Neural cell (in vitro differentiated cells): ENCODE measurements around the gene KIRREL2. TPM values are rescaled to one million over a fixed set of nuclear protein-coding genes. Genes with fewer than 3 reads are reported as not detected.

Experiments
- H2AFZ ChIP-seq: fragments of 200-600, 300-800 bp; sonication (generic), shearing (Covaris generic); 2 replicates; pipeline ENCODE4 v1.6.0; 2014; ENCODE audit warnings: low read depth, mild to moderate bottlenecking, antibody characterized with exemption, low read length, moderate library complexity
- H3F3A ChIP-seq: fragments of 200-600 bp; shearing (Covaris generic); 2 replicates; pipeline ENCODE4 v1.6.1; 2016; ENCODE audit warnings: mild to moderate bottlenecking, moderate library complexity, mixed read lengths, antibody characterized with exemption, low read length; ENCODE audit not compliant: insufficient read depth, poor library complexity, severe bottlenecking
- H3K27ac ChIP-seq: fragments of 200-600, 300-800 bp; sonication (generic), shearing (Covaris generic); 2 replicates; pipeline ENCODE4 v1.5.1; 2014; ENCODE audit warnings: mild to moderate bottlenecking, low read length, moderate library complexity
- H3K27me3 ChIP-seq: fragments of 300-800, 200-600 bp; sonication (generic), shearing (Covaris generic); 2 replicates; pipeline ENCODE4 v1.6.0; 2014; ENCODE audit warnings: mild to moderate bottlenecking, low read depth, low read length, moderate library complexity; ENCODE audit not compliant: insufficient read depth
- H3K36me3 ChIP-seq: fragments of 300-800, 200-600 bp; sonication (generic), shearing (Covaris generic); 2 replicates; pipeline ENCODE4 v1.5.1; 2014; ENCODE audit warnings: mild to moderate bottlenecking, antibody characterized with exemption, low read length, moderate library complexity; ENCODE audit not compliant: insufficient read depth
- H3K4me2 ChIP-seq: fragments of 300-800, 200-600 bp; sonication (generic), shearing (Covaris generic); 2 replicates; pipeline ENCODE4 v1.6.0; 2014; ENCODE audit warnings: mild to moderate bottlenecking, low read length
- H3K4me3 ChIP-seq: fragments of 300-800, 200-600 bp; sonication (generic), shearing (Covaris generic); 2 replicates; pipeline ENCODE4 v1.5.1; 2014; ENCODE audit warnings: mild to moderate bottlenecking, low read length, moderate library complexity
- H3K79me2 ChIP-seq: fragments of 200-600 bp; shearing (Covaris generic); replicated peaks from 2 replicates; pipeline ENCODE4 v1.6.0; 2014; ENCODE audit warnings: mild to moderate bottlenecking, low read length, moderate library complexity; ENCODE audit not compliant: insufficient read depth
- H3K9ac ChIP-seq: fragments of 300-800, 200-600 bp; sonication (generic), shearing (Covaris generic); 2 replicates; pipeline ENCODE4 v1.6.1; 2016; ENCODE audit warnings: mild to moderate bottlenecking, low read length, mixed read lengths
- H3K9me2 ChIP-seq: fragments of 200-600 bp; shearing (Covaris generic); 2 replicates; pipeline ENCODE4 v1.6.1; 2016; ENCODE audit warnings: mild to moderate bottlenecking, low read length, mixed read lengths; ENCODE audit not compliant: insufficient read depth
- H3K9me3 ChIP-seq: fragments of 200-600, 300-800 bp; sonication (generic), shearing (Covaris generic); 2 replicates; pipeline ENCODE4 v1.6.1; 2016; ENCODE audit warnings: mild to moderate bottlenecking, mixed run types, low read length, moderate library complexity, mixed read lengths
- H4K20me1 ChIP-seq: fragments of 200-600 bp; shearing (Covaris generic); 2 replicates; pipeline ENCODE4 v1.6.1; 2016; ENCODE audit warnings: mild to moderate bottlenecking, mixed run types; ENCODE audit not compliant: insufficient read depth
- CTCF ChIP-seq: fragments of 450-650 bp; IDR thresholded peaks from 2 replicates; pipeline ENCODE4 v1.5.1; 2014; ENCODE audit warnings: antibody characterized with exemption, mild to moderate bottlenecking, moderate library complexity; ENCODE audit not compliant: poor library complexity, severe bottlenecking
- EP300 ChIP-seq: fragments of 450-650 bp; conservative IDR thresholded peaks from 2 replicates; pipeline ENCODE4 v1.6.1; 2014; ENCODE audit warnings: antibody characterized with exemption, mild to moderate bottlenecking, moderate library complexity; ENCODE audit not compliant: poor library complexity, severe bottlenecking
- EZH2 ChIP-seq: fragments of 200-600, 300-800 bp; shearing (Covaris generic), sonication (generic); IDR thresholded peaks from 2 replicates; pipeline ENCODE4 v1.6.1; 2014; ENCODE audit warnings: antibody characterized with exemption, low read length, borderline replicate concordance, mild to moderate bottlenecking; ENCODE audit not compliant: insufficient read depth, poor library complexity, severe bottlenecking
- MXI1 ChIP-seq: fragments of 450-650 bp; conservative IDR thresholded peaks from 2 replicates; pipeline ENCODE4 v1.6.1; 2014; ENCODE audit warnings: antibody characterized with exemption, mild to moderate bottlenecking; ENCODE audit not compliant: poor library complexity, severe bottlenecking
- POLR2AphosphoS5 ChIP-seq: IDR thresholded peaks from 2 replicates; pipeline ENCODE4 v1.6.1; 2012
- RAD21 ChIP-seq: fragments of 450-650 bp; conservative IDR thresholded peaks from 2 replicates; pipeline ENCODE4 v1.6.1; 2014; ENCODE audit warnings: antibody characterized with exemption, mild to moderate bottlenecking, moderate library complexity
- SMC3 ChIP-seq: fragments of 450-650 bp; conservative IDR thresholded peaks from 2 replicates; pipeline ENCODE4 v1.6.1; 2014; ENCODE audit warnings: antibody characterized with exemption, mild to moderate bottlenecking, moderate library complexity; ENCODE audit not compliant: poor library complexity
- polyA plus RNA-seq: library from polyadenylated mRNA; depleted of rRNA; stranded (reverse); fragments of >200 nt; gene quantifications from 2 replicates; pipeline ENCODE4 v1.2.3, GENCODE V29; 2014
- TF ChIP-seq, protein P1 (sequence below): IDR thresholded peaks from 2 replicates; pipeline ENCODE4 v1.6.1; 2012; ENCODE audit warnings: borderline replicate concordance

The KIRREL2 gene
- polyA plus RNA-seq, 1 donor from 2014 or later = 0.79 TPM

DNA sequence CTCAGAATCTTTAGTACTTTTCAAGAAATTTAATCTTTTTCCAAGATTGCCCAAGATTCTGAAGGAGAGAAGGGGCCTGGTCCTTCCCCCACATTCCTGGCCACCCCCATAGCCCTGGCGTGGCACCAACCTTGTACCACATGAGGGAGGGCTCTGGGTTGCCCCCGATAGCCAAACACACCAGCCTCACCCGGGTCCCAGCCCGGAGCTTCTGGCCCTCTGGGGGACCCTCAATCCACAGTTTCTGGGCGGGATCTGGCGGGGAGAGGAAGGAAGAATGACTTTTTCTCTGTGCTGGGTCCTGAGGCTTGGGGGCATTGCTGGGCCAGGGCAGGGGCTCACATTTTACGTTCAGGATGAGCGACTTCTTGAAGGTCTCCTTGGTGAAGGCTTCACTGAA lies 8.8 kb upstream of the KIRREL2 start:
- Histone ChIP-seq H3K9me2 (no peaks in the 10 kb centered on the region), H3K4me2 (no peak overlapping the region), H3K79me2 (no peaks in the 10 kb centered on the region), H2AFZ (no peak overlapping the region), H3K4me3 (no peak overlapping the region), H3K36me3 (no peaks in the 10 kb centered on the region), H3K27me3 (peaks cover 44% of the 10 kb centered on the region), H3K9ac (no peak overlapping the region), H3F3A (no peaks in the 10 kb centered on the region), H3K9me3 (no peaks in the 10 kb centered on the region), H3K27ac (no peak overlapping the region), H4K20me1 (no peaks in the 10 kb centered on the region)
- TF ChIP-seq POLR2AphosphoS5 = no peak
- TF ChIP-seq MXI1 = no peak
- no peak for TF ChIP-seq SMC3

DNA sequence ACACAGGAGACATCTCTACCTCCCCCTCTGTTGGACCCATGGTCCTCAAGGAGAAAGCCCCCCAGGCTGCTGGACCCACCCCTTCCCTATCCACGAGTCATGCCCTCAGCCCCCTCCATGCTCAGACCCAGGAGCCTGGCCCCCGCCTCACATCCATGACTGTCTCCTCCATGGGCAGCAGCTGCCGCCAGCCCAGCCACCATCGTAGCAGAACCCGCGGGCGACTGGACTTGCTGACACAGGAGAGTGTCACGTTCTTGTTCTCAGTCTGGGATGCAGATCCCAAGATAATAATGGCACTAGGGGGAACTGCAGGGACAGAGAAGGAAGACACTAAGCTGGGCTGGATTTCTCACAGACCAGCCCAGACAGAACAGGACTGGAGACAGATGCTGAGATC lies 8.2 kb upstream of the KIRREL2 start:
- H3K9me2 ChIP-seq = no peaks in the 10 kb centered on the region
- H3K36me3 ChIP-seq = no peaks in the 10 kb centered on the region
- TF ChIP-seq SMC3 (no peak), EZH2 (no peak), POLR2AphosphoS5 (no peak), CTCF (no peak)
- H3K4me3 ChIP-seq = no peak overlapping the region
- H3K4me2 ChIP-seq = no peak overlapping the region
- H4K20me1 ChIP-seq = no peaks in the 10 kb centered on the region
- H2AFZ ChIP-seq = no peak overlapping the region
- no peaks in the 10 kb centered on the region for H3K79me2 ChIP-seq
- no peak overlapping the region for H3K27ac ChIP-seq
- no peaks in the 10 kb centered on the region for H3K9me3 ChIP-seq
- peaks cover 38% of the 10 kb centered on the region for H3K27me3 ChIP-seq
- H3K9ac ChIP-seq = no peak overlapping the region
- no peaks in the 10 kb centered on the region for H3F3A ChIP-seq

- TF ChIP-seq EP300 (no peak), CTCF (no peak), MXI1 (no peak), EZH2 (no peak), SMC3 (no peak), RAD21 (no peak)
- TF ChIP-seq, protein P1, sequence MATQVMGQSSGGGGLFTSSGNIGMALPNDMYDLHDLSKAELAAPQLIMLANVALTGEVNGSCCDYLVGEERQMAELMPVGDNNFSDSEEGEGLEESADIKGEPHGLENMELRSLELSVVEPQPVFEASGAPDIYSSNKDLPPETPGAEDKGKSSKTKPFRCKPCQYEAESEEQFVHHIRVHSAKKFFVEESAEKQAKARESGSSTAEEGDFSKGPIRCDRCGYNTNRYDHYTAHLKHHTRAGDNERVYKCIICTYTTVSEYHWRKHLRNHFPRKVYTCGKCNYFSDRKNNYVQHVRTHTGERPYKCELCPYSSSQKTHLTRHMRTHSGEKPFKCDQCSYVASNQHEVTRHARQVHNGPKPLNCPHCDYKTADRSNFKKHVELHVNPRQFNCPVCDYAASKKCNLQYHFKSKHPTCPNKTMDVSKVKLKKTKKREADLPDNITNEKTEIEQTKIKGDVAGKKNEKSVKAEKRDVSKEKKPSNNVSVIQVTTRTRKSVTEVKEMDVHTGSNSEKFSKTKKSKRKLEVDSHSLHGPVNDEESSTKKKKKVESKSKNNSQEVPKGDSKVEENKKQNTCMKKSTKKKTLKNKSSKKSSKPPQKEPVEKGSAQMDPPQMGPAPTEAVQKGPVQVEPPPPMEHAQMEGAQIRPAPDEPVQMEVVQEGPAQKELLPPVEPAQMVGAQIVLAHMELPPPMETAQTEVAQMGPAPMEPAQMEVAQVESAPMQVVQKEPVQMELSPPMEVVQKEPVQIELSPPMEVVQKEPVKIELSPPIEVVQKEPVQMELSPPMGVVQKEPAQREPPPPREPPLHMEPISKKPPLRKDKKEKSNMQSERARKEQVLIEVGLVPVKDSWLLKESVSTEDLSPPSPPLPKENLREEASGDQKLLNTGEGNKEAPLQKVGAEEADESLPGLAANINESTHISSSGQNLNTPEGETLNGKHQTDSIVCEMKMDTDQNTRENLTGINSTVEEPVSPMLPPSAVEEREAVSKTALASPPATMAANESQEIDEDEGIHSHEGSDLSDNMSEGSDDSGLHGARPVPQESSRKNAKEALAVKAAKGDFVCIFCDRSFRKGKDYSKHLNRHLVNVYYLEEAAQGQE = no peak
- no peaks in the 10 kb centered on the region for H3K9me3 ChIP-seq
- no peak overlapping the region for H2AFZ ChIP-seq
- peaks cover 33% of the 10 kb centered on the region for H3K27me3 ChIP-seq
- no peak overlapping the region for H3K9ac ChIP-seq
- no peaks in the 10 kb centered on the region for H3K79me2 ChIP-seq
- H3K27ac ChIP-seq = no peak overlapping the region
- H3F3A ChIP-seq = no peaks in the 10 kb centered on the region
- H3K9me2 ChIP-seq = no peaks in the 10 kb centered on the region
- no peaks in the 10 kb centered on the region for H4K20me1 ChIP-seq
- no peaks in the 10 kb centered on the region for H3K36me3 ChIP-seq
- no peak overlapping the region for H3K4me2 ChIP-seq
- H3K4me3 ChIP-seq = no peak overlapping the region
Measured at GRCh38 chr19:35848919-35849505, 7.7 kb upstream of the KIRREL2 start.
